Testis (tissue), 2 donors: ENCODE data around the gene TPRG1.

ENCODE experiments used
- CTCF ChIP-seq, 3 experiments: fragments of 450-650 bp in 2 of 3; fragments of 200-600 bp in 1 of 3; sonication (generic) in 1 of 3; IDR thresholded peaks; one replicate each; pipeline ENCODE4 v1.5.1; 2016 to 2019; ENCODE audit warnings: antibody characterized with exemption in 3 of 3, mild to moderate bottlenecking in 2 of 3, moderate library complexity in 1 of 3
- POLR2A ChIP-seq: fragments of 450-650 bp; IDR thresholded peaks from one replicate; pipeline ENCODE4 v1.6.1; 2017; ENCODE audit warnings: antibody characterized with exemption, mild to moderate bottlenecking, moderate library complexity

- no peak for TF ChIP-seq CTCF (IDR thresholded peaks at IDR 0.05)
- no peak for TF ChIP-seq POLR2A
Observed at GRCh38 chr3:189286188-189286587, 114.4 kb downstream of the TPRG1 start.
